Suprapubic skin (tissue), 4 donors: ENCODE results near the gene ENTREP1. TPM values are rescaled to one million over a fixed set of nuclear protein-coding genes. Genes with fewer than 3 reads are reported as not detected.
A peak's percentile ranks its signal among the peaks of the same experiment; 100 is the strongest.
"Not testable (repeated sequence)": the region's sequence is repeated elsewhere in the genome, so short reads cannot be mapped to it uniquely, and the experiment has no call there.

Experiments
- DNase-seq, 2 donors: peaks; one replicate each; pipeline ENCODE4 v3.0.0-alpha.2; 2019; ENCODE audit warnings: low spot score in 2 of 2
- H3K27ac ChIP-seq: fragments of 200-600 bp; sonication (generic); one replicate; pipeline ENCODE4 v1.5.1; 2019
- H3K27me3 ChIP-seq: fragments of 200-600 bp; sonication (generic); one replicate; pipeline ENCODE4 v1.5.1; 2019
- H3K36me3 ChIP-seq: fragments of 200-600 bp; sonication (generic); one replicate; pipeline ENCODE4 v1.5.1; 2019
- H3K4me1 ChIP-seq: fragments of 200-600 bp; sonication (generic); one replicate; pipeline ENCODE4 v1.5.1; 2019
- H3K4me3 ChIP-seq: fragments of 200-600 bp; sonication (generic); one replicate; pipeline ENCODE4 v1.5.1; 2019; ENCODE audit warnings: mild to moderate bottlenecking
- H3K9me3 ChIP-seq: fragments of 200-600 bp; sonication (generic); one replicate; pipeline ENCODE4 v1.5.1; 2019
- EP300 ChIP-seq: sonication (generic); formaldehyde crosslinking; IDR thresholded peaks from one replicate; pipeline ENCODE4 v1.6.1; 2017; ENCODE audit warnings: antibody characterized with exemption
- POLR2A ChIP-seq, 2 donors: fragments of 450-650 bp; IDR thresholded peaks; one replicate each; pipeline ENCODE4 v1.6.1; 2017; ENCODE audit warnings: antibody characterized with exemption in 2 of 2, mild to moderate bottlenecking in 2 of 2, moderate library complexity in 2 of 2
- POLR2AphosphoS5 ChIP-seq, 3 donors: sonication (generic); formaldehyde crosslinking; IDR thresholded peaks; one replicate each; pipeline ENCODE4 v1.6.1; 2017; ENCODE audit warnings: antibody characterized with exemption in 3 of 3
- WGBS: methylation state at CpG from one replicate; pipeline ENCODE4 v1.1.5; 2018; 5-methylcytosine and 5-hydroxymethylcytosine counted together
- total RNA-seq, 4 donors: library from RNA; depleted of rRNA; stranded (reverse); fragments of >200 nt; gene quantifications; one replicate each; pipeline ENCODE4 v1.1.0, GENCODE V29; 2016
- TF ChIP-seq, protein P1 (sequence below), 2 donors: fragments of 200-600 bp in 1 of 2; fragments of 450-650 bp in 1 of 2; sonication (generic) in 1 of 2; IDR thresholded peaks; one replicate each; pipeline ENCODE4 v1.5.1; 2016 to 2019; ENCODE audit warnings: antibody characterized with exemption in 2 of 2, mild to moderate bottlenecking in 1 of 2, moderate library complexity in 1 of 2

The ENTREP1 gene
- total RNA-seq, 4 donors from 2014 or later: 8.6 to 49.2 (median 17.8) TPM

DNA sequence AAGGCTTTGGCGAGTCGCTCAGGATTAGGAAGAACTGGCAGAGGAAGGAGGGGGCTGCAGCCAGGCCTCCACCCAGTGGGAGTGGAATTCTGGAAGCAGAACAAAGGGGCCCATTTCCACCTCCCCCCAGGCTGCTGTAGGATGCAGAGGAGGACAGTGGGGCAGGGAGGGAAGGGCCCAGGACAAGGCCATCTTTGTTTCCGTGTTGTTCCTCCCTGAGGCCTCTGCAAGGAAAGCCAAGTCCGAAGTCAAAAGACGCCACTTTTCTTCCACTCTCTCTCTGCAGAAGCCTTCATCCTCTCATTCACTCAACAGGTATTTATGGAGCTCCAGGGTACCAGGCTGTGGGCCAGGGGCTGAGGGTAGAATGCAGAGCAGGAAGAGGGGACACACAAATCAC lies 70.7 kb downstream of the ENTREP1 start:
- no peak for DNase-seq
- Histone ChIP-seq H3K27ac (peak overlapping the region; percentile 24), H3K9me3 (no peaks in the 10 kb centered on the region), H3K36me3 (peaks cover 10% of the 10 kb centered on the region), H3K4me3 (no peak overlapping the region), H3K27me3 (no peaks in the 10 kb centered on the region), H3K4me1 (peaks cover 11% of the 10 kb centered on the region)
- WGBS: 74% methylated on average over 5 of the region's 5 CpGs
- TF ChIP-seq, protein P1, sequence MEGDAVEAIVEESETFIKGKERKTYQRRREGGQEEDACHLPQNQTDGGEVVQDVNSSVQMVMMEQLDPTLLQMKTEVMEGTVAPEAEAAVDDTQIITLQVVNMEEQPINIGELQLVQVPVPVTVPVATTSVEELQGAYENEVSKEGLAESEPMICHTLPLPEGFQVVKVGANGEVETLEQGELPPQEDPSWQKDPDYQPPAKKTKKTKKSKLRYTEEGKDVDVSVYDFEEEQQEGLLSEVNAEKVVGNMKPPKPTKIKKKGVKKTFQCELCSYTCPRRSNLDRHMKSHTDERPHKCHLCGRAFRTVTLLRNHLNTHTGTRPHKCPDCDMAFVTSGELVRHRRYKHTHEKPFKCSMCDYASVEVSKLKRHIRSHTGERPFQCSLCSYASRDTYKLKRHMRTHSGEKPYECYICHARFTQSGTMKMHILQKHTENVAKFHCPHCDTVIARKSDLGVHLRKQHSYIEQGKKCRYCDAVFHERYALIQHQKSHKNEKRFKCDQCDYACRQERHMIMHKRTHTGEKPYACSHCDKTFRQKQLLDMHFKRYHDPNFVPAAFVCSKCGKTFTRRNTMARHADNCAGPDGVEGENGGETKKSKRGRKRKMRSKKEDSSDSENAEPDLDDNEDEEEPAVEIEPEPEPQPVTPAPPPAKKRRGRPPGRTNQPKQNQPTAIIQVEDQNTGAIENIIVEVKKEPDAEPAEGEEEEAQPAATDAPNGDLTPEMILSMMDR (IDR thresholded peaks at IDR 0.05): no peak
- TF ChIP-seq POLR2A (IDR thresholded peaks at IDR 0.05): no peak
- TF ChIP-seq EP300: no peak
- no peak for TF ChIP-seq POLR2AphosphoS5 (IDR thresholded peaks at IDR 0.05)

DNA sequence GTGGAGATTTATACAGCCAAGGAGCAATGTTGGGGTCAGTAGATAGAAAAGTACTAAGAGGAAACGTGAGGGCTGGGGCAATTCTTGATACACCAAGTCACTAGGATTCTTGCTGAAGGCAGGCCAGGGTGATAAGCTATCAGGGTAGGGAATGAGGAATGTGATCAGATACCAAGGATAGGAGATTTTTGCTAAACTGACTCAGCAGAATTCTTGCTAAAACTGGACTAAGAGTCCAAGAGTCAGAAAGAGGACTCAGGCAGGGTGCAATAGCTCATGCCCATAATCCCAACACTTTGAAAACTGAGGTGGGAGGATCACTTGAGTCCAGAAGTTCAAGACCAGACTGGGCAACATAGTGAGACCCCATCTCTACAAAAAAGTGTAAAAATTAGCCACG lies 71.7 kb downstream of the ENTREP1 start:
- H3K36me3 ChIP-seq: peaks cover 3% of the 10 kb centered on the region
- DNase-seq: no peak
- TF ChIP-seq, protein P1 (IDR thresholded peaks at IDR 0.05): no peak
- TF ChIP-seq POLR2AphosphoS5 (IDR thresholded peaks at IDR 0.05): no peak
- TF ChIP-seq POLR2A (IDR thresholded peaks at IDR 0.05): no peak
- TF ChIP-seq EP300: no peak
- H3K9me3 ChIP-seq: no peaks in the 10 kb centered on the region
- 83% methylated on average over 2 of the region's 2 CpGs for WGBS
- H3K27me3 ChIP-seq: no peaks in the 10 kb centered on the region
- H3K27ac ChIP-seq: peak overlapping the region; percentile 34
- H3K4me1 ChIP-seq: peaks cover 8% of the 10 kb centered on the region
- H3K4me3 ChIP-seq: no peak overlapping the region

DNA sequence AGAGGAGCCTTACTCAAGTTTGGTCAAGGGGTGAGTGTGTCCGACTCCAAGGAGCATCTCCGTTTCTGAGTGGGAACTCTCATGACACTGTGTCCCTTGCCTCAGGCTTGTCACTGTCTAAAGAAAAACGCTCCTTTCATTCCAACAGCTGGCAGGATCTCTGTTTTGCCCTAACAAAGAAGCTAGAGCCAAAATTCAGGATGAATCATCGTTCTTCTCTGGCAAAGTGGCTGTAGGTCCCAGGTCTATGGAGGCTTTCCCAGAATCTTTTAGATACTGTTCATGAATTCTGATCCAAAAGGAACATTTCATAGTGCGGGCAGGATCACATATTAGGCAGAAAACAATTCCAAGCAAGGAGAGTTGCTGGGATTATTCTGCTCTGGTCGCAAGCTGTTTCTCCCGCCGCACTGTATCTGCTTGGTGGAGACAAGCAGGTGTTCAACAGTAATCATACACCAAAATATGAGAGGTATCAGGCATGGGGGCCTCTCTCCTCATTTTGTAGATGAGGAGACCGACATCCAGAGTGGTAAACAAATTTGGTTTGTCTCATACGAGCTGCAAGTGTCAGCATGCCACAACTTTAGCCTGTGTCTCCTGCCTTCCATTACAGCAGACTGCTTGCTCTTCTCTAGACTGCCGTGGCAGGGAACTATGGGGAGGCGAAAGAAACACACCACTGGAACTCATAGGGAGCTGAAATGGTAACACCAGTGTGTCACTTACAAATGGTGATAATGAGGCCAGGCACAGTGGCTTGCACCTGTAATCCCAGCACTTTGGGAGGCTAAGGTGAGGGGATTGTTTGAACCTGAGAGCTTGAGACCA lies 72.6 kb downstream of the ENTREP1 start:
- peaks cover 7% of the 10 kb centered on the region for H3K4me1 ChIP-seq
- H3K9me3 ChIP-seq: no peaks in the 10 kb centered on the region
- H3K36me3 ChIP-seq: no peaks in the 10 kb centered on the region
- H3K27ac ChIP-seq: peak overlapping the region; percentile 57
- 35% methylated on average over 12 of the region's 12 CpGs for WGBS
- no peak overlapping the region for H3K4me3 ChIP-seq
- DNase-seq: no peak
- no peak for TF ChIP-seq POLR2AphosphoS5 (IDR thresholded peaks at IDR 0.05)
- TF ChIP-seq, protein P1 (IDR thresholded peaks at IDR 0.05): no peak
- TF ChIP-seq EP300: no peak
- no peak for TF ChIP-seq POLR2A (IDR thresholded peaks at IDR 0.05)
- no peaks in the 10 kb centered on the region for H3K27me3 ChIP-seq

DNA sequence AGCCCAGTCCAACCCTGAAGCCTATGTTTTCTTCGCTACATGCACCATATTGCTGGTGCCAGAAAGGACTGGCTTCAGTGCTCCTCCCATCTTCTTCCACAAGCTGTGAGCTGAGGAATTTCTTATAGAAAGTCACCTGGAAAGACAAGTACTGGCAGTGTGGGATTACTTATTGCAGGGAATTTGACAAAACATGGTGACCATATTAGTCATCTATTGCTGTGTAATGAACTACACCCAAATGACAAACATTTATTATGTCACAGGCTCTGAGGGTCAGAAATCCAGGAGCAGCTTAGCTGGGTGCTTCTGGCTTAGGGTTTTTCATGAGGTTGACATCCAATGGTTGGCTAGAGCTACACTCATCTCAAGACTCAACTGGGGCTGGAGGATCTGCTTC lies 75.5 kb downstream of the ENTREP1 start:
- 88% methylated on average over 1 of the region's 1 CpG for WGBS

DNA sequence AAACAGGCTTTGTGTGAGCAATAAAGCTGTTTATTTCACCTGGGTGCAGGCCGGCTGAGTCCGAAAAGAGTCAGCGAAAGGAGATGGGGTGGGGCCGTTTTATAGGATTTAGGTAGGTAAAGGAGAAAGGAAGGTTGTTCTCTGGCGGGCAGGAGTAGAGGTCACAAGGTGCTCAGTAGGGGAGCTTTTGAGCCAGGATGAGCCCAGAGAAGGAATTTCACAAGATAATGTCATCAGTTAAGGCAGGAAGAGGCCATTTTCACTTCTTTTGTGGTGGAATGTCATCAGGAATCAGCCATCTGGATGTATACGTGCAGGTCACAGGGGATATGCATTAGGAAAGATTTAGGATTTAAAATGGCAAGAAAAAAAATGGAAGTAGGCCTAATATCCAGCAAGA lies 84.9 kb downstream of the ENTREP1 start:
- H3K27ac ChIP-seq, H3K4me1 ChIP-seq, H3K27me3 ChIP-seq, H3K36me3 ChIP-seq, H3K4me3 ChIP-seq, H3K9me3 ChIP-seq, DNase-seq: not testable (repeated sequence)
- 89% methylated on average over 6 of the region's 6 CpGs for WGBS

More for the DNA sequence above, 75.5 kb downstream of the ENTREP1 start:
- Histone ChIP-seq H3K4me1 (peaks cover 7% of the 10 kb centered on the region), H3K9me3 (no peaks in the 10 kb centered on the region), H3K27me3 (no peaks in the 10 kb centered on the region), H3K36me3 (no peaks in the 10 kb centered on the region), H3K4me3 (no peak overlapping the region), H3K27ac (no peak overlapping the region)
- no peak for DNase-seq
- TF ChIP-seq EP300 (no peak), POLR2AphosphoS5 (IDR thresholded peaks at IDR 0.05) (no peak), POLR2A (IDR thresholded peaks at IDR 0.05) (no peak)
- TF ChIP-seq, protein P1 (IDR thresholded peaks at IDR 0.05): no peak
